Amniotic epithelial cell (primary cell): Measurements from ENCODE around the gene TCP11L1.
"Not testable (repeated sequence)": the region's sequence is repeated elsewhere in the genome, so short reads cannot be mapped to it uniquely, and the experiment has no call there.

ENCODE experiments used
- DNase-seq: peaks from one replicate; pipeline ENCODE4 v3.0.0-alpha.2; 2010; ENCODE audit warnings: low read depth

TCP11L1 gene

GRCh38 chr11:33033493-33033892, 5.9 kb upstream of the TCP11L1 start:
- DNase-seq, result no peak

GRCh38 chr11:33035011-33035410, 4.4 kb upstream of the TCP11L1 start:
- DNase-seq, result no peak

GRCh38 chr11:33040033-33040861, 875 bp downstream of the TCP11L1 start:
- DNase-seq, result no peak

- no peak for DNase-seq
These were observed 1.6 kb downstream of the TCP11L1 start for GRCh38 chr11:33040862-33041453.

GRCh38 chr11:33043221-33043830, 4.0 kb downstream of the TCP11L1 start:
- no peak for DNase-seq

GRCh38 chr11:33044285-33044756, 4.9 kb downstream of the TCP11L1 start:
- DNase-seq, result no peak

GRCh38 chr11:33045551-33046255, 6.3 kb downstream of the TCP11L1 start:
- no peak for DNase-seq

GRCh38 chr11:33048701-33049100, 9.3 kb downstream of the TCP11L1 start:
- DNase-seq, result peak; percentile 58

- not testable (repeated sequence) for DNase-seq
These were observed 10.4 kb downstream of the TCP11L1 start for GRCh38 chr11:33049565-33050408.

GRCh38 chr11:33052231-33052630, 12.9 kb downstream of the TCP11L1 start:
- no peak for DNase-seq

GRCh38 chr11:33055375-33055774, 16.0 kb downstream of the TCP11L1 start:
- DNase-seq, result no peak

- DNase-seq, result no peak
These were observed 17.9 kb downstream of the TCP11L1 start for GRCh38 chr11:33057284-33057683.

- no peak for DNase-seq
These were observed 20.1 kb downstream of the TCP11L1 start for GRCh38 chr11:33059331-33060007.

- DNase-seq, result no peak
These were observed 20.9 kb downstream of the TCP11L1 start for GRCh38 chr11:33060271-33060670.

- peak; percentile 89 for DNase-seq
These were observed 22.8 kb downstream of the TCP11L1 start for GRCh38 chr11:33062137-33062536.

GRCh38 chr11:33063326-33063881, 24.0 kb downstream of the TCP11L1 start:
- peak; percentile 93 for DNase-seq

- DNase-seq, result no peak
These were observed 24.9 kb downstream of the TCP11L1 start for GRCh38 chr11:33064033-33064825.

GRCh38 chr11:33064866-33065265, 25.5 kb downstream of the TCP11L1 start:
- DNase-seq, result no peak

GRCh38 chr11:33065445-33066178, 26.2 kb downstream of the TCP11L1 start:
- peak; percentile 64 for DNase-seq
